IMR-90 (cell line): ENCODE measurements around the gene TAF7. TPM values are rescaled to one million over a fixed set of nuclear protein-coding genes. Genes with fewer than 3 reads are reported as not detected.

Experiments used
- ATAC-seq: fragments of 200-7000 bp; cut with Tn5 transposase; 2 replicates; pipeline ENCODE4 v1.9.1; 2020; ENCODE audit warnings: low read depth, mild to moderate bottlenecking, moderate library complexity
- BruUV-seq: library from RNA; stranded (reverse); fragments of 400-500 nt; replicated peaks from 2 replicates; lab custom pipeline; 2021; lab: Mats Ljungman, UMichigan
- CTCF ChIA-PET: fragments of 300-600 bp; formaldehyde crosslinking; extraction: SDS; loops from one replicate; lab custom pipeline; 2021; ENCODE audit warnings: antibody characterized with exemption; lab: Yijun Ruan, JAX
- POLR2A ChIA-PET: fragments of 300-600 bp; sonication (Branson Sonifier 250); formaldehyde crosslinking; loops from one replicate; lab custom pipeline; 2022; ENCODE audit warnings: antibody characterized with exemption; ENCODE audit not compliant: unreplicated experiment; lab: Charles Lee
- DNase-seq: peaks from one replicate; pipeline ENCODE4 v3.0.0; 2013
- H2AFZ ChIP-seq: replicated peaks from 2 replicates; pipeline ENCODE3; 2013; ENCODE audit warnings: low read length, mild to moderate bottlenecking; ENCODE audit not compliant: poor library complexity
- H2AK5ac ChIP-seq: 2 replicates; pipeline ENCODE4 v1.6.1; 2013; ENCODE audit warnings: low read depth, low read length, inconsistent platforms
- H2AK9ac ChIP-seq: replicated peaks from 2 replicates; pipeline ENCODE3; 2013; ENCODE audit warnings: mild to moderate bottlenecking, low read depth, low read length, moderate library complexity; ENCODE audit not compliant: poor library complexity
- H2BK120ac ChIP-seq: 2 replicates; pipeline ENCODE4 v1.6.1; 2013; ENCODE audit warnings: low read depth, low read length, inconsistent platforms
- H2BK15ac ChIP-seq: 3 replicates; pipeline ENCODE4 v1.6.1; 2013; ENCODE audit warnings: low read depth, low read length, inconsistent platforms
- H2BK20ac ChIP-seq: 2 replicates; pipeline ENCODE4 v1.6.1; 2013; ENCODE audit warnings: low read depth, mild to moderate bottlenecking, inconsistent platforms, low read length, moderate library complexity
- H2BK5ac ChIP-seq: 2 replicates; pipeline ENCODE4 v1.6.1; 2013; ENCODE audit warnings: mild to moderate bottlenecking, low read depth, low read length, inconsistent platforms; ENCODE audit not compliant: poor library complexity, severe bottlenecking
- H3K14ac ChIP-seq: replicated peaks from 2 replicates; pipeline ENCODE4 v1.6.1; 2013; ENCODE audit warnings: low read depth, low read length, inconsistent platforms
- H3K18ac ChIP-seq: 2 replicates; pipeline ENCODE4 v1.6.1; 2013; ENCODE audit warnings: low read depth, low read length, control low read depth
- H3K23ac ChIP-seq: 2 replicates; pipeline ENCODE4 v1.6.1; 2013; ENCODE audit warnings: low read depth, low read length, inconsistent platforms
- H3K27ac ChIP-seq: 2 replicates; pipeline ENCODE4 v1.5.1; 2013; ENCODE audit warnings: mild to moderate bottlenecking, control low read depth, low read length; ENCODE audit not compliant: insufficient read depth
- H3K27me3 ChIP-seq: 2 replicates; pipeline ENCODE4 v1.6.1; 2013; ENCODE audit warnings: low read length; ENCODE audit not compliant: control insufficient read depth, insufficient read depth
- H3K36me3 ChIP-seq: 2 replicates; pipeline ENCODE4 v1.6.1; 2013; ENCODE audit warnings: low read length, mixed read lengths; ENCODE audit not compliant: control insufficient read depth, insufficient read depth
- H3K4ac ChIP-seq: 2 replicates; pipeline ENCODE4 v1.6.1; 2013; ENCODE audit warnings: low read depth, low read length, inconsistent platforms
- H3K4me1 ChIP-seq: 2 replicates; pipeline ENCODE4 v1.6.1; 2013; ENCODE audit warnings: low read length, mixed read lengths; ENCODE audit not compliant: control insufficient read depth, insufficient read depth
- H3K4me2 ChIP-seq: 2 replicates; pipeline ENCODE4 v1.6.1; 2013; ENCODE audit warnings: low read depth, mild to moderate bottlenecking, control low read depth, low read length, moderate library complexity
- H3K4me3 ChIP-seq: 2 replicates; pipeline ENCODE4 v1.5.1; 2013; ENCODE audit warnings: low read depth, mild to moderate bottlenecking, control low read depth, low read length, moderate library complexity; ENCODE audit not compliant: insufficient read depth
- H3K56ac ChIP-seq: 2 replicates; pipeline ENCODE4 v1.6.1; 2013; ENCODE audit warnings: low read length, inconsistent platforms; ENCODE audit not compliant: insufficient read depth; ENCODE audit errors: extremely low read depth
- H3K79me1 ChIP-seq, 2 experiments: 2 replicates each; pipeline ENCODE4 v1.6.1; 2013; ENCODE audit warnings: low read length in 2 of 2, inconsistent platforms in 1 of 2, low read depth in 1 of 2
- H3K9ac ChIP-seq: 2 replicates; pipeline ENCODE4 v1.6.1; 2013; ENCODE audit warnings: low read depth, low read length, control low read depth
- H3K9me1 ChIP-seq: 2 replicates; pipeline ENCODE4 v1.6.1; 2013; ENCODE audit warnings: low read length, inconsistent platforms; ENCODE audit not compliant: insufficient read depth
- H3K9me3 ChIP-seq: 2 replicates; pipeline ENCODE4 v1.6.1; 2013; ENCODE audit warnings: low read length; ENCODE audit not compliant: control insufficient read depth, insufficient read depth
- H4K20me1 ChIP-seq: 2 replicates; pipeline ENCODE4 v1.6.1; 2013; ENCODE audit warnings: low read length, inconsistent platforms; ENCODE audit not compliant: insufficient read depth
- H4K5ac ChIP-seq: 2 replicates; pipeline ENCODE4 v1.6.1; 2013; ENCODE audit warnings: mild to moderate bottlenecking, low read depth, low read length, control low read depth
- H4K8ac ChIP-seq, 2 experiments: 2 replicates each; pipeline ENCODE4 v1.6.1; 2013; ENCODE audit warnings: low read depth in 2 of 2, low read length in 2 of 2, control low read depth in 1 of 2, inconsistent platforms in 1 of 2
- H4K91ac ChIP-seq: 2 replicates; pipeline ENCODE4 v1.6.1; 2013; ENCODE audit warnings: low read depth, low read length, inconsistent platforms; ENCODE audit not compliant: insufficient read depth
- CEBPB ChIP-seq: IDR thresholded peaks from 2 replicates; pipeline ENCODE4 v1.6.1; 2012; ENCODE audit warnings: low read depth, low read length, improper control_type of control experiment
- MAZ ChIP-seq: IDR thresholded peaks from 2 replicates; pipeline ENCODE4 v1.6.1; 2012; ENCODE audit warnings: low read depth, mild to moderate bottlenecking, low read length, improper control_type of control experiment, moderate library complexity, borderline replicate concordance
- SMC3 ChIP-seq: fragments of 150-350 bp; IDR thresholded peaks from 2 replicates; pipeline ENCODE4 v1.6.1; 2016; ENCODE audit warnings: low read depth, mild to moderate bottlenecking, antibody characterized with exemption, low read length, moderate library complexity
- WGBS, 2 experiments: methylation state at CpG; one replicate each; pipeline versions ENCODE4 v1.1.5 to v1.1.7; 2013; ENCODE audit warnings: missing lambda C conversion rate in 2 of 2; ENCODE audit not compliant: insufficient read length in 1 of 2; ENCODE audit errors: extremely low coverage in 2 of 2; 5-methylcytosine and 5-hydroxymethylcytosine counted together
- dilution Hi-C: fragments of 300-500 bp; cut with HindIII; formaldehyde crosslinking; loops from one replicate; pipeline ENCODE4 v1.14.3; 2018; ENCODE audit warnings: low sequenced_read_pairs; ENCODE audit not compliant: unreplicated experiment
- in situ Hi-C: fragments of 300-500 bp; cut with MboI; formaldehyde crosslinking; loops from 3 replicates; pipeline ENCODE4 v1.14.3; 2019; ENCODE audit warnings: low sequenced_read_pairs, inconsistent platforms, mixed read lengths
- intact Hi-C: fragments of 100-400 bp; cut with micrococcal nuclease; formaldehyde crosslinking; loops from 2 replicates; pipeline ENCODE4 v1.10.0; 2022
- polyA plus RNA-seq, 3 experiments: library from polyadenylated mRNA; depleted of rRNA; stranded (reverse); fragments of >200 nt; gene quantifications; 2 replicates each; pipeline ENCODE4 v1.2.3, GENCODE V29; 2012; ENCODE audit warnings: low replicate concordance in 1 of 3
- total RNA-seq: library from RNA; depleted of rRNA; stranded (reverse); fragments of >200 nt; gene quantifications from 2 replicates; pipeline ENCODE4 v1.2.3, GENCODE V29; 2012
- TF ChIP-seq, protein P1 (sequence below): fragments of 150-350 bp; IDR thresholded peaks from 2 replicates; pipeline ENCODE4 v1.6.1; 2017; ENCODE audit warnings: mild to moderate bottlenecking, antibody characterized with exemption, low read length, low read depth

Gene TAF7
- total and polyA plus RNA-seq, 2 of the 4 experiments (the other 2 are of a cell fraction), result 45.7 to 51.8 TPM

GRCh38 chr5:141303756-141304155 lies 16.8 kb downstream of the TAF7 start, which contains the start of gene SLC25A2:
Gene SLC25A2 (minus strand): TSS chr5:141304049. CDS start chr5:141303865, 184 bp downstream.
- H2BK5ac ChIP-seq, result no peak within 1 kb of the TSS
- ATAC-seq (no peak), DNase-seq (no peak)
- no peak within 1 kb of the TSS for H3K14ac ChIP-seq
- H3K9me3 ChIP-seq, result peaks cover 46% of the 10 kb centered on the region
- BruUV-seq, result no TSS peak
- H2BK20ac ChIP-seq, result no peak within 1 kb of the TSS
- no peak within 1 kb of the TSS for H4K91ac ChIP-seq
- no peaks in the 10 kb centered on the region for H3K9me1 ChIP-seq
- no peak within 1 kb of the TSS for H3K23ac ChIP-seq
- H4K5ac ChIP-seq, result no peak within 1 kb of the TSS
- no peak within 1 kb of the TSS for H3K18ac ChIP-seq
- H3K27me3 ChIP-seq, result no peaks in the 10 kb centered on the region
- no peak within 1 kb of the TSS for H3K56ac ChIP-seq
- CTCF ChIA-PET, result no interaction called here
- no peak within 1 kb of the TSS for H2BK120ac ChIP-seq
- TF ChIP-seq MAZ (no peak), SMC3 (no peak), CEBPB (no peak)
- TF ChIP-seq, protein P1, sequence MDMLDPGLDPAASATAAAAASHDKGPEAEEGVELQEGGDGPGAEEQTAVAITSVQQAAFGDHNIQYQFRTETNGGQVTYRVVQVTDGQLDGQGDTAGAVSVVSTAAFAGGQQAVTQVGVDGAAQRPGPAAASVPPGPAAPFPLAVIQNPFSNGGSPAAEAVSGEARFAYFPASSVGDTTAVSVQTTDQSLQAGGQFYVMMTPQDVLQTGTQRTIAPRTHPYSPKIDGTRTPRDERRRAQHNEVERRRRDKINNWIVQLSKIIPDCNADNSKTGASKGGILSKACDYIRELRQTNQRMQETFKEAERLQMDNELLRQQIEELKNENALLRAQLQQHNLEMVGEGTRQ, result no peak
- no peaks in the 10 kb centered on the region for H3K36me3 ChIP-seq
- no peak within 1 kb of the TSS for H3K4me3 ChIP-seq
- H3K4ac ChIP-seq, result no peak within 1 kb of the TSS
- no peaks in the 10 kb centered on the region for H4K20me1 ChIP-seq
- H3K27ac ChIP-seq, result no peak within 1 kb of the TSS
- no peaks in the 10 kb centered on the region for H3K4me1 ChIP-seq
- POLR2A ChIA-PET, result no interaction called here
- H3K9ac ChIP-seq, result no peak within 1 kb of the TSS
- intact Hi-C loops, result no loop called here
- H2AK9ac ChIP-seq, result no peak within 1 kb of the TSS
- H4K8ac ChIP-seq, result no peak within 1 kb of the TSS
- no peak within 1 kb of the TSS for H2BK15ac ChIP-seq
- WGBS, 2 experiments, result 25% methylated on average over 11 of the region's 36 CpGs; no CpG with 5 or more reads in 1 of the 2 experiments
- no peak within 1 kb of the TSS for H3K4me2 ChIP-seq
- H3K79me1 ChIP-seq, result no peaks in the 10 kb centered on the region; a peak in 1 of 4 replicates
- H2AK5ac ChIP-seq, result no peak within 1 kb of the TSS
- in situ Hi-C loops, result no loop called here
- dilution Hi-C loops, result no loop called here
- no peak within 1 kb of the TSS for H2AFZ ChIP-seq
